GM18498 (cell line): ENCODE measurements around the gene NOX5.
"Not testable (repeated sequence)": the region's sequence is repeated elsewhere in the genome, so short reads cannot be mapped to it uniquely, and the experiment has no call there.

Experiments used
- ATAC-seq: cut with Tn5 transposase; IDR thresholded peaks from one replicate; pipeline ENCODE4 v1.9.1; 2021; ENCODE audit warnings: mild to moderate bottlenecking, moderate library complexity; ENCODE audit not compliant: unreplicated experiment

NOX5 gene, protein sequence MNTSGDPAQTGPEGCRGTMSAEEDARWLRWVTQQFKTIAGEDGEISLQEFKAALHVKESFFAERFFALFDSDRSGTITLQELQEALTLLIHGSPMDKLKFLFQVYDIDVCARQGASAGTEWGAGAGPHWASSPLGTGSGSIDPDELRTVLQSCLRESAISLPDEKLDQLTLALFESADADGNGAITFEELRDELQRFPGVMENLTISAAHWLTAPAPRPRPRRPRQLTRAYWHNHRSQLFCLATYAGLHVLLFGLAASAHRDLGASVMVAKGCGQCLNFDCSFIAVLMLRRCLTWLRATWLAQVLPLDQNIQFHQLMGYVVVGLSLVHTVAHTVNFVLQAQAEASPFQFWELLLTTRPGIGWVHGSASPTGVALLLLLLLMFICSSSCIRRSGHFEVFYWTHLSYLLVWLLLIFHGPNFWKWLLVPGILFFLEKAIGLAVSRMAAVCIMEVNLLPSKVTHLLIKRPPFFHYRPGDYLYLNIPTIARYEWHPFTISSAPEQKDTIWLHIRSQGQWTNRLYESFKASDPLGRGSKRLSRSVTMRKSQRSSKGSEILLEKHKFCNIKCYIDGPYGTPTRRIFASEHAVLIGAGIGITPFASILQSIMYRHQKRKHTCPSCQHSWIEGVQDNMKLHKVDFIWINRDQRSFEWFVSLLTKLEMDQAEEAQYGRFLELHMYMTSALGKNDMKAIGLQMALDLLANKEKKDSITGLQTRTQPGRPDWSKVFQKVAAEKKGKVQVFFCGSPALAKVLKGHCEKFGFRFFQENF

DNA sequence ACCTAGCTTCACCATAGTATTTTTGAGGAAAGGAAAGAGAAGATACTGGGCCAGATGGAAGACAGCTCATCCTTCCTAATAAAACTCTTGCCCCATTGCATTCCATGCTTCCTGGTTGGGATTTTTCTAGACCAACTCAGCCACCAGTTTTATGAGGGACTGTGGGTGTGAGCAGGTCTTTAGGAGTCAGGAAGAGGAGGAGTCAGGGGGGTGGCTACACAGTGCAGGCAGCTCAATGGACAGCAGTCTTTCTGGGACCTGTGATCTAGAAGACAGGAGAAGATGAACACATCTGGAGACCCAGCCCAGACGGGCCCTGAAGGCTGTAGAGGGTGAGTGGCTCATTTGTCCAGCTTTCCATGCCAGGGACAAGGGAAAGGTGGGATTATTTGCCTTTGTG lies at the start of gene NOX5:
Gene NOX5, plus strand, starts transcription at position 242 of the 400 bp plus-strand sequence. Its CDS starts 41 bp downstream, at position 283.
- no peak for ATAC-seq

DNA sequence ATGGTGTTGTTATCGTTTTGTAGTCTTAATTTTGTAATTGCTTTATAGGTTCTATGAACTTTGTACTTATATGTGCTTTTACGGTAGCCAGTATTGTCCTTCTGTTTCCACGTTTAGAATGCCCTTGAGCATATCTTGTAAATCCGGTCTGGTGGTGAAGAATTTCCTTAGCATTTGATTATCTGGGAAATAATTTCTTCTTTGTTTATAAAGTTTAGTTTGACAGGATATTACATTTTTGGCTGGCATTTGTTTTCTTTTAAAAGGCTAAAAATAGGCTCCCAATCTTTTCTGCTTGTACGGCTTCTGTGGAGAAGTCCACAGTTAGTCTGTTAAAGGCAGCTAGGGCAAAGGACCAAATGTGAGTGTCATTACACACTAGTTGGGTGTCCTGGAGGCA lies 47.5 kb upstream of the NOX5 start:
- ATAC-seq, result no peak

DNA sequence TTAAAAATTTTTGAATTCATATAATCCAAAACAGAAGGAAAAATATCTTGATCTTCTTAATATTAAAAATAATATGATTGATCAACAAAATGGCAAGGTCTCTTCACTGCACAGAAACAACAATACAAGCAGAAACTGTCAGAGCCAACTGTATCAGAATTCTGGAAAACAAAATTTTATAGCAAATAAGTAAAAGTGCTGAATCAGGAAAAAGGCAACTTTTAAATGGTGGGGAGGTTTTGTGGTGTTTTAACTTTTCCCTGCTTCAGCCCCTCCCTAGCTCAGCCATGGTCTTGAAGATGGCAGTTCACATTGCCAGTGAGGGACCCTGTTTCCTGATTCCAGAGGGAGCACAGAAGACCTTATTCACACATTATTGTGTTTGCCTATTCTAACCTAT lies 46.5 kb upstream of the NOX5 start:
- no peak for ATAC-seq

DNA sequence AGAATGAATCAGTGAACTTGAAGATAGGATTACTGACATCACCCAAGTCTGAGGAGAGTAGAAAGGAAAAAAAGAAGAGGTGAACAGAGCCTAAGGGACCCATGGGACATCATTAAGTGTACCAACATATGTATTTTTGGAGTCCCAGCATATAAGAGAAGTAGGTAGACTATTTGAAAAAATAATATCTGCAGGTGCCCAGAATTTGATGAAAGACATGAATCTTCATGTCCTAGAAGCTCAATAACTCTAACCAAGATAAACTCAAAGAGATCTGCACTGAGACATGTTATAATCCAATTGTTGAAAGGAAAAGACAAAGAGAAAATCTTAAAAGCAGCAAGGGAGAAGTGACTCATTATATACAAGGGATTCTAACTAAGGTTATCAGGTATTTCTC lies 45.2 kb upstream of the NOX5 start:
- ATAC-seq, result no peak

DNA sequence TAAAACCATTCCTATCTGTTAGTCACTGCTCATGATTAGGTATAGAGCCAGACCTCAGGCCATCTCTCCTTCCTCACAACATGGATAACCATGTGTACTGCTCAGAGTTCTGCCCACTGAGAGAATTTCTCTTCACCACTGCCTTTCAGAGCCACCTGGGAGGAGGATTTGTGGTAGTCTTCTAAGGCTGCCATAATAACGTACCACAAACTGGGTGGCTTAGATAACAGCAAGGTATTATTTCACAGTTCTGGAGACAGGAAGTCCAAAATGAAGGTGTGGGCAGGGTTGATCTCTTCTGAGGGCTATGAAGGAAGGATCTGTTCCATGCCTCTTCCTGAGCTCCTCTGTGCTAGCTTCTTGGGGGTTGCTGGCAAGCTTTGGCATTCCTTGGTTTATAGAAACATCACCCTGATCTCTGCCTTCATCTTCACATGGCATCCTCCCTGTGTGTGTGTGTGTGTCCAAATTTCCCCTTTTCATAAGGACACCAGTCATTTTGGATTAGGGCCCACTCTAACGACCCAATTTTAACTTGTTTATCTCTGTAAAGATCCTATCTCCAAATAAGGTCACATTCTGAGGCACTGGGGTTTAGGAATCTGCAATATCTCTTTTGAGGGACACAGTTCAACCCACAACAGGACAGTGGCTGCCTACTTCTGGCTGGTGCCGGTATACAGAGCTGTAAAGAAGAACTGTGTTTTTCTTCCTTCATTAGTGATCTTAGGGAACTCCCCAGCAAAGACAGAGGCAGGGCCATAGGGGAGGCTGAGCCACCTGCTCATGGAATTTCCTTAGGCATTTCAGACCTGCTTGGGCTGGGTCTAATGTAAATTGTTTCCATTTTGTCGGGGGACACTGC lies 42.1 kb upstream of the NOX5 start:
- no peak for ATAC-seq

DNA sequence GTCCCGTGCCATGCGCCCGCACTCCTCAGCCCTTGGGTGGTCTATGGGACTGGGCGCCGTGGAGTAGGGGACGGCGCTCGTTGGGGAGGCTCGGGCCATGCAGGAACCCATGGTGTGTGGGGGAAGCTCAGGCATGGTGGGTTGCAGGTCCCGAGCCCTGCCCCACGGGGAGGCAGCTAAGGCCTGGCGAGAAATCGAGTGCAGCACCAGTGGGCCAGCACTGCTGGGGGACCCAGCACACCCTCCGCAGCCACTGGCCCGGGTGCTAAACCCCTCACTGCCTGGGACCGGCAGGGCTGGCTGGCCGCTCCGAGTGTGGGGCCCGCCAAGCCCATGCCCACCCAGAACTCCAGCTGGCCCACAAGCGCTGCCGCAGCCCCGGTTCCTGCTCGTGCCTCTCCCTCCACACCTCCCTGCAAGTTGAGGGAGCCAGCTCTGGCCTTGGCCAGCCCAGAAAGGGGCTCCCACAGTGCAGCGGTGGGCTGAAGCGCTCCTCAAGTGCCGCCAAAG lies 38.8 kb upstream of the NOX5 start:
- not testable (repeated sequence) for ATAC-seq

DNA sequence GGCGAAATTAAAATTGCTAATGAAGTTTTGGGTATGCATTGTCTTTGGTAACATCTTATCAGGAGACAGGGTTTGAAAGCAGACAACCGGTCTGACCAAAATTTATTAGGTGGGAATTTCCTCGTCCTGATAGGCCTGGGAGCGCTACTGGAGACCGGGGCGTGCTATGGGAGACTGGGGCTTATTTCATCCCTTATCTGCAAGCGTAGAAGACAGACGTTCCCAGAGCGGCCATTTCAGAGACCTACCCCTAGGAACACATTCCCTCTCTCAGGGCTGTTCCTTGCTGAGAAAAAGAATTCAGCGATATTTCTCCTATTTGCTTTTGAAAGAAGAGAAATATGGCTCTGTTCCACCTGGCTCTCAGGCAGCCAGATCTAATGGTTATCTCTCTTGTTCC lies 37.1 kb upstream of the NOX5 start:
- not testable (repeated sequence) for ATAC-seq

DNA sequence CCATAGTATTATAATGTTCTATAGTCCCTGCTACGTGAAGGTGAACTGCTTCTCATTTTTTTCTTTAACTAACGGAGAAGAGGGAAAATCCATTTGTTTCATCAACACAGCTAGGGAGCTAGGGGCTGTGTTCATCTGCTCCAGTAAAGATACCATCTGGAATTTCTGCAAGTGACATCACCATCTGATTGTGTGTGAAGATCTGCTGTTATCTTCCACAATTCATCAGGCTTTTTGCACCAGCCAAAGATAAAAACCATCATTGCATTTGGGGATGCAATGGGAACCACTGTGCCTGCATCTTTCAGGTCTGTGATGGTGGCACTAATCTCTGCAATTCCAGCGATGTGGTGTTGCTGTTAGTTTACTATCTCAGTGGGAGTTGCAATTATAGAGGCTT lies 35.5 kb upstream of the NOX5 start:
- ATAC-seq, result no peak

DNA sequence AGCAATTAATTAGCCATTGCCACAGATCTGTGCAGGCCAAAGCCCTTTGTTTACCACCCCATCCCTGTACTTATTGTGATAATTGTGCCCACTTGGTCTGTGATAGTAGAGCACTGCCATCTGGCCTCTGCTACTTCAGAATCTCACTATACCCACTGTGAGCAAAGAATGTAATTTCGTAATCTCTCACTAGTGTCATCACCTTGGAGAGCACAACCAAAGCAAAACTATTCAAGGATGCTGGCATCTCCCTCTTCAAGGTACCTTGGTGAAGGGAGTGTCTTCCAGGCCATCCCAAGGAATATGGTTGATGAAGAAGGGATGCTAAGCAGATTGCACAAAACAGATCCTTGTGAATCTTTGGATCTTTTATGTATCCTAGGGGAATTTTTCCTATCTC lies 34.7 kb upstream of the NOX5 start:
- no peak for ATAC-seq

DNA sequence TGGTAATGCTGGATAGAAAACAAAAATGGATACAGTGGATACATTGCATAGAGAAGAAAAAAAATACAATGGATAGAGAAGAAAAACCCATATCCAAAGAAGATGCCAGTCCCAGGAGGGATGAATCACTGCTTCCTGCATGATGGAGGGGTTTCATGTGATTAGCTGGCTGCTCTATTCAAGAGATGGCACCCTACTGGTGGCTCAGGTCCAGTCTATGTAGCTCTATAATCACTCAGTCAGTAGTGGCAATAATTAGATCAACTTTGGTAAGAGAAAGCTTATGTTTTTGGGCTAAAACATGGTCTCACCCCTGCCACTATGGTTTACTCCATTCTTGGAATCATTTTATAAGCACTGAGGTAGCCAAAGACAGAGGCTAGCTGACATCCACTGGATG lies 33.7 kb upstream of the NOX5 start:
- ATAC-seq, result no peak

DNA sequence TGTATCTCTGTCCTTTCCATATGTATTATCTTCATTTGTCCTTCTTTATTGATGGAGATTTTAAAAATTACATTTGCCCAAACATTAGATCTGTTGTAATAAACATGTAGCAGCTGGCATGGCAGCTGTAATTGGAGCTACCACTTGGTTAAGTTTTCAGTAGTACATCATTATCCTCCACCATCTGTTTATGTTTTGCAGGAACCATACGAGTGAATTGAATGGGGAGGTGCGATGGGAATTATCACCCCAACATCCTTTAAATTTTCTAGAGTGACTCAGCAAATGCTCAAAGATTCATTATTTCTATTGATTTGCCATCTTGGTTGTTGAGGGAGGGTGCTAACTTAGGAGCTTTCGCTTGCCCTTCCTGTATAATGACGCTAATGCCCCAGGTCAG lies 32.6 kb upstream of the NOX5 start:
- ATAC-seq, result no peak

DNA sequence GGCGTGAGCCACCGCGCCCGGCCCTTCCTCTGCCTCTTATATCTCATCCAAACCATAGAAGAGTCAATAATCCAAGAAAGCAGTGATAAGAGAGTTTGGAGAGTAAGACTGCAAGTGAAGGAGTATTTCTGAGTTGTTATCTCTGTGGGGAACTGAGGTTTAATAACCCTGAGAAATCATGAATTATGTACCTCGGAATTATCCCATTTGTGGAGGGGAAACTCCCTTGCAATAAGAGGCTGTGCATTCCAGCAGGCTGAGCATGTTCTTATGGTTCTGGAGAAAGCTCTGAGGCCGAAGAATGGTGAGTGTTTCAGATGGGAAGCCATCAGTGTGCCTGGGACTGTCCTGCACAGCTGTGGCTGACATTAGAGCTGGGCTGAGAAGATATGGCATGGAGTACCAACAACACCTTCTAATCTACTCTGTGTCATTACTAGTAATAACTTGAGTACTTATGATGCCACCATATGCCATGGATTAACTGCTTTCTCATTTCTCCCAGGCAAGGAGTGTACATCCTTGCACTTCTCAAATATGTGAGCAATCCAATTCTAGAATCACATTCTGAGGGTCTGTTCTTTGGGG lies 31.4 kb upstream of the NOX5 start:
- no peak for ATAC-seq

DNA sequence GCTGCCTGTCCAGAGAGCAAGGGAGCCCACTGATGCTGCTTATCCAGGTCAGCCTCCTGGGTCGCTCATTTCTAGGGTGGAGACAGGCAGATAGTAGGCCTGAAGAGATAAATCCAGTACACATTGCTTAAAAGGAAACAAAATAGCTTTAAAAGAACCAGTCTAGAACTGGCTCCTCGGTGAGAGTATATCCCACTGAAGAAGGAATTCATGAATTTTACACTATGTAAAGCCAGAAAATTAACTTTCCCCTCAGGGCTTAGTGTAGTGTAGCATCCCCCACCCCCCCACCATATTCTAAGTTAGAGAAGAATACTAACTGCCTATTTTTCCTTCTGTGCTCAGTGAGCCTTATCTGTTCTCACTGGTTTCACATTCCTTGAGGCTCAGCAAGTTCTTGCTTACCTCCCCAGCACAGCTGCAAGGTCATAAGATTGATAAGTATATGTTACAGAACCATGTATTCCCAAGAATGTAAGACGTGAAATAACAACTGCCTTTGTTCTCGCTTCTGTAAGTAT lies 30.5 kb upstream of the NOX5 start:
- no peak for ATAC-seq

DNA sequence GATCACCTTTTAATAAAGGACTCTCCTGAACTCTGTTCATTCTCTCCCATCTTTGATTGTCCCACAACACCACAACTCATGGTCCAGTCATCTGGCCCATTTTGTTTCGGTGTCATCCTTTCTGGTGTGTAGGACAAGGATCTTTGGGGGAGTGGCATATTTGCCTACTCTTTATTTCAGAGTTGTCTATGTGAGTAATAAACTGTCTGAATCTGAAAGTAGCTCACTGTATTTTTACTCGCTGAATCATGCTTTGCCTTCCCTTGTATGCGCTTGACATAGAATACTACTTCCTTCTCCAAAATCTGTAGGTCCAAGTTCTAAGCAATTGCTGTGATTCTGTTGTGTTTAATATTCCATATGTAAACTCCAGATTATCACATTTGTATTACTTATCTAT lies 29.9 kb upstream of the NOX5 start:
- ATAC-seq, result no peak

DNA sequence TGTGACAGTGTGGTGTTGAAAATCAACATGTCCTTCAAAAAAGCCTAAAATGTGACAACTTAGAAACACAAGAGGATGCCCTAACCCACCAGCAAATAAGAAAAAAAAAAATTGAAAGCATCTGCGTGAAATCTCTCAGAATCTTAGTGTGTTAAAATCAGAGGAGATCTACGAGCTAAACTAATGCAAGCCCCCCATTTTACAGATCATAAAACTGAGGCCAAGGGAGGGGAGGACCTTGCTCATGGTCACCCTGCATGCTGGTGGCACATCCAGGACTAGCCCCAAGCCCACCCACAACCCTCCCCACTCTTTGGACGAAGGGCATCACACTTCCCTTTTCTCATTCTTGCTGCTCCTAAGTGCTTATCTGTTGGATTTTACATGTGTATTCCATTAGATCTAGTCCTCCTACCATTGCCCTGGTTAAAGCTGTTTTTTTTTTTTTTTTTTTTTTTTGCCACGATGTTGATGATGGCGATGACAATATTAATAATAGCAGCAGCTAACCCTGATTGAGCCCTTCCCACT lies 29.1 kb upstream of the NOX5 start:
- no peak for ATAC-seq

DNA sequence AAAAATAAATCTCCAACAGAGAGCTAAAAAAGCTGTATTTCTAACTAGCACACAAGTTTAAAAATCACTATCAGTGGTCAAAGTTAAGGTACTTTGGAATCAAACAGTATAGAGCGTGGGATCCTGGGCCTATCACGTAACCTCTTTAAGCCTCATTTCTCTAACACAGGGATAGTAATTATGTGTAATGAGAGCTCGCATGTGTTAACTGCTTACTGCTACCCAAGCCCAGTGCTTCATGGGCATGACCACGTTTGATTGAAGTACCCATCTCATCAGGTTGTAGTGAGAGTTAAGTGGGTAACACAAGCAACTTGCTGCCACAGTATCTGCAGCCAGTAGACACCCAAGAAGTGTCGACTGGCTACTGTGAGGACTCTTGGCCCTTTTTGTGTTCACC lies 28.2 kb upstream of the NOX5 start:
- no peak for ATAC-seq

DNA sequence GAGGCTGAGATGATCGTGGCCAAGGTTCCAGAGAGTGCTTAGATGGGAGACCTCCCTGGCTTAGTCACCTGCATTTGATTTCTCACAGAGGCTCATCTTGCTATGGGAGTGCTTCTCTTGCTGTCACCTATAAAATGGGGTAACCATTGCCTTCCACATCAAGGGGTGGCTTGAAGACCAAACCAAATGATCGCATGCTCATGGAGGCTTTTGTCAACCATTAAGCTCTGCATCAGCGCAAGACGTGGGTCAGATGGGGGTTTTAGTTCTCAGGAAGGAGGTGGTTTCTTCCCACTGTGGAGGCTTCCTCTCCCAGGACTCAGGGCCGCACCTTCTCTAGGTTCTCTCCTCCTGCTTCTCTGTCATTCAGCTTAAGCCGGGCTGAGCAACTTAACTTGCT lies 27.4 kb upstream of the NOX5 start:
- no peak for ATAC-seq

DNA sequence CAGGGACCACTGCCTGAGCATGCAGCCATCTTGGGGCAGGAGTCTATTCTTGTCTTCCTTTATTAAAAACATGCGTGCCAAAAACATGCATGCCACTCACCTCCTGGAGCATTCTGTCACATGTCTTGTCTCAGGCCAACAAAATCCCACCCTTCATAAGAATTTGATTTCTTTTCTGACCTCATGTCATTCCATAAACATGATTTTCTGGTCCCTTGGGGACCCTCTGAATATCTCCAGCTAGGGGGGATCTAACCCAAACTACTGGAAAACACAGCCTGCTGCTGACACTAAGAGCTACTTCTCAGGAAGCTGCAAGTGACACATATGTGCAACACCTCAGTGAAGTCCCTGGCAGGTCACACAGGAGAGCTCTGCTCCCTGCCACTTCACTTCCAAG lies 26.8 kb upstream of the NOX5 start:
- no peak for ATAC-seq

DNA sequence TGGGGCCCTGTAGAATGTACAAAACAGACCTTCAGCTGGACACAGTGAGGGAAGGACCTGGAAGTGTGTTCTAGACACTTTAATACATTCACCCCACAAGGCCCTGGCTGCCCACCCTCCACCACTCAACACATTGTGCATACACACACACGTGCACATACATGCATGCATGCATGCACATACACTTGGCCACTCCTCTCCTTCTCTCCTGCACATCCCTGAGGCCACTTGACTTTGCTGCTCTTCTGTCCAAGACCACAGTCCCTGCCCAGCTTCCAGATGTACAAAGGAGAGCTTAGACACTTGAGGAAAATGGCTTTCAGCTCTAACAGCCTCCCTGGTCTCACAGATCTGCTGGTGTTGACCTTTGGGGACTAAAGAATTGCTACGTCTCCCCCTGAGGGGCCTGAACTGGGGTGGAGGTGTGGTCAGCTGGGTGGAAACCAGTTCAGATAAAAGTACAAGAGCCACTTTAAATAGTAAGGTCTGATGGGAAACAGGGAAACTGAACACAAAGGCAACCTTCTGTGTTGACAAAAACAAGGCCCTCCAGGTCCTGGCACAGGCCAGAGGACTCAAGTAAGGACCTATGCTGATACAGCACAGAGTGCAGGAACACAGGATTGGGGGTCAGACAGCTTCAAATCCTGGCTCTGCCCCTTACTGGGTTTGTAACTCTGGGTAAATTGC lies 24.8 kb upstream of the NOX5 start:
- ATAC-seq, result no peak
